MCF 10A (cell line): ENCODE measurements around the gene CLDN9. TPM values are rescaled to one million over a fixed set of nuclear protein-coding genes. Genes with fewer than 3 reads are reported as not detected.

Experiments
- BruUV-seq: library from RNA; stranded (reverse); fragments of 400-500 nt; replicated peaks from 2 replicates; lab custom pipeline; 2021; lab: Mats Ljungman, UMichigan
- CTCF ChIA-PET: fragments of 300-600 bp; sonication (Branson Sonifier 250); formaldehyde crosslinking; extraction: SDS; loops from one replicate; lab custom pipeline; 2021; ENCODE audit warnings: antibody characterized with exemption, inconsistent platforms; lab: Yijun Ruan, JAX
- POLR2A ChIA-PET: fragments of 300-600, 350-650 bp; sonication (Branson Sonifier 250); formaldehyde crosslinking; extraction: SDS; loops from one replicate; lab custom pipeline; 2020; ENCODE audit warnings: antibody characterized with exemption, inconsistent platforms; lab: Yijun Ruan, JAX
- DNase-seq: peaks from one replicate; pipeline ENCODE4 v3.0.0-alpha.2; 2018; ENCODE audit not compliant: unreplicated experiment
- H3K27ac Mint-ChIP-seq: one replicate; pipeline ENCODE4 v1.8.0; 2022; ENCODE audit warnings: mild to moderate bottlenecking, low read depth, mixed read lengths; ENCODE audit not compliant: unreplicated experiment
- H3K27me3 Mint-ChIP-seq: one replicate; pipeline ENCODE4 v1.8.0; 2022; ENCODE audit warnings: mixed read lengths; ENCODE audit not compliant: insufficient read depth, unreplicated experiment
- H3K36me3 Mint-ChIP-seq: one replicate; pipeline ENCODE4 v1.8.0; 2022; ENCODE audit warnings: mild to moderate bottlenecking, moderate library complexity, mixed read lengths; ENCODE audit not compliant: insufficient read depth, unreplicated experiment
- H3K4me1 Mint-ChIP-seq: one replicate; pipeline ENCODE4 v1.8.0; 2022; ENCODE audit warnings: mixed read lengths; ENCODE audit not compliant: insufficient read depth, unreplicated experiment
- H3K4me3 Mint-ChIP-seq: one replicate; pipeline ENCODE4 v1.8.0; 2022; ENCODE audit warnings: mild to moderate bottlenecking, moderate library complexity, mixed read lengths; ENCODE audit not compliant: unreplicated experiment
- H3K9me3 Mint-ChIP-seq: one replicate; pipeline ENCODE4 v1.8.0; 2022; ENCODE audit warnings: mixed read lengths; ENCODE audit not compliant: unreplicated experiment
- CTCF ChIP-seq: fragments of 200-600 bp; IDR thresholded peaks from one replicate; pipeline ENCODE4 v1.8.0; 2022; ENCODE audit warnings: antibody characterized with exemption, mild to moderate bottlenecking; ENCODE audit not compliant: unreplicated experiment
- intact Hi-C: fragments of 100-400 bp; cut with micrococcal nuclease; formaldehyde crosslinking; loops from 2 replicates; pipeline ENCODE4 v1.14.1; 2022
- total RNA-seq: library from RNA; stranded (reverse); gene quantifications from 2 replicates; pipeline ENCODE4 v1.2.3, GENCODE V29; 2022

CLDN9 gene
- total RNA-seq, 1 experiment from 2014 or later: 0.44 TPM

GRCh38 chr16:2964475-2965336, 48.0 kb upstream of the CLDN9 start:
- H3K27me3 Mint-ChIP-seq: no peaks in the 10 kb centered on the region
- ChIA-PET CTCF (interaction anchor here (0.6 kb wide), 2 partner anchors 256 to 964 kb away, joined by 3 to 4 read pairs; no protein-coding TSS in a partner anchor), POLR2A (interaction anchor here (1.0 to 1.6 kb wide), 3 partner anchors 15 to 282 kb away, joined by 3 to 5 read pairs (median 3); partner anchors contain the start of genes KCTD5 and PKMYT1)
- no TSS peak for BruUV-seq
- DNase-seq: peak; percentile 69
- no peak overlapping the region for H3K27ac Mint-ChIP-seq
- no peaks in the 10 kb centered on the region for H3K36me3 Mint-ChIP-seq
- no peaks in the 10 kb centered on the region for H3K4me1 Mint-ChIP-seq
- TF ChIP-seq CTCF: no peak
- peak overlapping the region; percentile 77 for H3K4me3 Mint-ChIP-seq
- no peaks in the 10 kb centered on the region for H3K9me3 Mint-ChIP-seq
- intact Hi-C loops: no loop called here

DNA sequence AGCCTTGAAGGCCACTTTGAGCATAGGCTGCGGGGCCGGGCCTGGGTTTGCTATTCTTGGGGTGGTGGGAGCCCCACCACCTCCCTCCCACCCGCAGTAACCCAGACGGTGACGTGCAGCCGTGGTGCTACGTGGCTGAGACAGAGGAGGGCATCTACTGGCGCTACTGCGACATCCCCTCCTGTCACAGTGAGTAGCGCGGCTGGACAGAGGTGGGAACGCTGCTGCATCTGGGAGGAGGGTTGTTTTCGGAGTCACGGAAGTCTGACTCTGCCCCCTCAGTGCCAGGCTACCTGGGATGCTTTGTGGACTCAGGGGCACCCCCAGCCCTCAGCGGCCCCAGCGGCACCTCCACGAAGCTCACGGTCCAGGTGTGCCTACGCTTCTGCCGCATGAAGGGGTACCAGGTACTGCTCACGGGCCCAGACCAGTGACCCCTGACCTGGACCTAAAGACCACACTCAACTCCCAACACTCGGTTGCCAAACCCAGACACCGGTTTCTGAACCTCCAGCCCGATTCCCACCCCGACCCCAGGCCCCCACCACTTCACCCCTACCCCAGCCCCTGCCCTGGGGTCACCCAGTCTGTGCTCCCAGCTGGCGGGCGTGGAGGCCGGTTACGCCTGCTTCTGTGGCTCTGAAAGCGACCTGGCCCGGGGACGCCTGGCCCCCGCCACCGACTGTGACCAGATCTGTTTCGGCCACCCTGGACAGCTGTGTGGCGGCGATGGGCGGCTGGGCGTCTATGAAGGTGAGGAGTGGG, 46.5 kb upstream of the CLDN9 start:
- no peak overlapping the region for H3K27ac Mint-ChIP-seq
- intact Hi-C loops: no loop called here
- H3K27me3 Mint-ChIP-seq: no peaks in the 10 kb centered on the region
- no peak overlapping the region for H3K4me3 Mint-ChIP-seq
- H3K9me3 Mint-ChIP-seq: no peaks in the 10 kb centered on the region
- peaks cover 5% of the 10 kb centered on the region for H3K4me1 Mint-ChIP-seq
- TF ChIP-seq CTCF: no peak
- POLR2A ChIA-PET: no interaction called here
- H3K36me3 Mint-ChIP-seq: no peaks in the 10 kb centered on the region
- no TSS peak for BruUV-seq
- DNase-seq: no peak
- CTCF ChIA-PET: no interaction called here

DNA sequence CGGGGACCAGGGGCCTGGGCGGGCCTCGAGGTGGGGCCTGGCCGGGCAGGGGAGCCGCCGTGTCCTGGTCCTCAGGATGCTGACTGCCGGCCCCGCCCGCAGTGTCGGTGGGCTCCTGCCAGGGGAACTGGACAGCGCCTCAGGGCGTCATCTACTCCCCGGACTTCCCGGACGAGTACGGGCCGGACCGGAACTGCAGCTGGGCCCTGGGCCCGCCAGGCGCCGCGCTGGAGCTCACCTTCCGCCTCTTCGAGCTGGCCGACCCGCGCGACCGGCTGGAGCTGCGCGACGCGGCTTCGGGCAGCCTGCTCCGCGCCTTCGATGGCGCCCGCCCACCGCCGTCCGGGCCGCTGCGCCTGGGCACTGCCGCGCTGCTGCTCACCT, 45.9 kb upstream of the CLDN9 start:
- TF ChIP-seq CTCF: no peak
- H3K36me3 Mint-ChIP-seq: no peaks in the 10 kb centered on the region
- no TSS peak for BruUV-seq
- CTCF ChIA-PET: no interaction called here
- H3K9me3 Mint-ChIP-seq: no peaks in the 10 kb centered on the region
- no peak for DNase-seq
- intact Hi-C loops: no loop called here
- no peak overlapping the region for H3K27ac Mint-ChIP-seq
- H3K4me1 Mint-ChIP-seq: peaks cover 5% of the 10 kb centered on the region
- POLR2A ChIA-PET: no interaction called here
- no peak overlapping the region for H3K4me3 Mint-ChIP-seq
- H3K27me3 Mint-ChIP-seq: no peaks in the 10 kb centered on the region

DNA sequence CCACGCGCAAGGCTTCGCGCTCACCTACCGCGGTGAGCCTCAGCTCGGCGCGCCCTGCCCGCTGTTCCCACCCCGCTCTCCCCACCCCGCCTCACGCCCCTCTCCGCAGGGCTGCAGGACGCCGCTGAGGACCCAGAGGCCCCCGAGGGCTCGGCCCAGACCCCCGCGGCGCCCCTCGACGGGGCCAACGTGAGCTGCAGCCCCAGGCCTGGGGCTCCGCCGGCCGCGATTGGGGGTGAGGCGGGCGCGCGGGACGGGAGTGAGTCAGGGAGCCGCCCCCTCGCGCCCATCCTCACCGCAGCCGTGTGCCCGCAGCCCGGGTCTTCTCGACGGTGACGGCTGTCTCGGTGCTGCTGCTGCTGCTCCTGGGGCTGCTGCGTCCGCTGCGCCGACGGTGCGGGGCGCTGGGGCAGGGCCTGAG, 45.5 kb upstream of the CLDN9 start:
- TF ChIP-seq CTCF: no peak
- Mint-ChIP-seq H3K4me3 (no peak overlapping the region), H3K27me3 (no peaks in the 10 kb centered on the region), H3K36me3 (no peaks in the 10 kb centered on the region), H3K27ac (no peak overlapping the region), H3K9me3 (no peaks in the 10 kb centered on the region), H3K4me1 (peaks cover 5% of the 10 kb centered on the region)
- BruUV-seq: no TSS peak
- no peak for DNase-seq
- POLR2A ChIA-PET: interaction anchor here (0.6 kb wide), 2 partner anchors 12 to 214 kb away, joined by 3 read pairs; no protein-coding TSS in a partner anchor
- CTCF ChIA-PET: no interaction called here
- intact Hi-C loops: no loop called here
